ENCODE data around the gene CSRP1.
"Not testable (repeated sequence)": the region's sequence is repeated elsewhere in the genome, so short reads cannot be mapped to it uniquely, and the experiment has no call there.

CSRP1 gene

DNA sequence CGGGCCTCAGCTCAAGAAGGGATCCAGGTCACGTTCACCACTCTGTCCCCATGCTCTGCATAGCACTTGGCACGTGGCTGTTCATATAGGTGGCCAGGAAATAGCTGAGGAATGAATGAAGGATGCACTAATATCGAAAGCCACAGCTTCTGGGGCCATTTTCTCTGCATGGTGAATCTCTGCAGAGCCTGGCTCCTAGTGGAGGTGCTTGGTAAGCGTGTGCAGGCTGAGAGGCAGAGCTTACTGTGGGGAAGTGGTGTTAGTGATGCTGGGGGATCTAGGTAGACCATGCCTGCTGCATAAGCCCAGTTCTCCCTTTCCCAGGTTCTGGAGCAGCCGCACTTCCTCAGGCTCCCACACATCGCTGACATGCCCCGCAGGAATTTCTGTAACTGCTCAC is 8.3 kb downstream of the CSRP1 start:
- TF ChIP-seq, protein P1, sequence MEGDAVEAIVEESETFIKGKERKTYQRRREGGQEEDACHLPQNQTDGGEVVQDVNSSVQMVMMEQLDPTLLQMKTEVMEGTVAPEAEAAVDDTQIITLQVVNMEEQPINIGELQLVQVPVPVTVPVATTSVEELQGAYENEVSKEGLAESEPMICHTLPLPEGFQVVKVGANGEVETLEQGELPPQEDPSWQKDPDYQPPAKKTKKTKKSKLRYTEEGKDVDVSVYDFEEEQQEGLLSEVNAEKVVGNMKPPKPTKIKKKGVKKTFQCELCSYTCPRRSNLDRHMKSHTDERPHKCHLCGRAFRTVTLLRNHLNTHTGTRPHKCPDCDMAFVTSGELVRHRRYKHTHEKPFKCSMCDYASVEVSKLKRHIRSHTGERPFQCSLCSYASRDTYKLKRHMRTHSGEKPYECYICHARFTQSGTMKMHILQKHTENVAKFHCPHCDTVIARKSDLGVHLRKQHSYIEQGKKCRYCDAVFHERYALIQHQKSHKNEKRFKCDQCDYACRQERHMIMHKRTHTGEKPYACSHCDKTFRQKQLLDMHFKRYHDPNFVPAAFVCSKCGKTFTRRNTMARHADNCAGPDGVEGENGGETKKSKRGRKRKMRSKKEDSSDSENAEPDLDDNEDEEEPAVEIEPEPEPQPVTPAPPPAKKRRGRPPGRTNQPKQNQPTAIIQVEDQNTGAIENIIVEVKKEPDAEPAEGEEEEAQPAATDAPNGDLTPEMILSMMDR (IDR thresholded peaks at IDR 0.05; ENCODE audit: low read depth, low read length): no peak
- no peak overlapping the region for H3K4me3 ChIP-seq (ENCODE audit: low read depth, low read length)
- in situ Hi-C loops (cut with HindIII; ENCODE audit: low sequenced_read_pairs): no loop called here
- no peak for DNase-seq (ENCODE audit: low read depth, low spot score)

DNA sequence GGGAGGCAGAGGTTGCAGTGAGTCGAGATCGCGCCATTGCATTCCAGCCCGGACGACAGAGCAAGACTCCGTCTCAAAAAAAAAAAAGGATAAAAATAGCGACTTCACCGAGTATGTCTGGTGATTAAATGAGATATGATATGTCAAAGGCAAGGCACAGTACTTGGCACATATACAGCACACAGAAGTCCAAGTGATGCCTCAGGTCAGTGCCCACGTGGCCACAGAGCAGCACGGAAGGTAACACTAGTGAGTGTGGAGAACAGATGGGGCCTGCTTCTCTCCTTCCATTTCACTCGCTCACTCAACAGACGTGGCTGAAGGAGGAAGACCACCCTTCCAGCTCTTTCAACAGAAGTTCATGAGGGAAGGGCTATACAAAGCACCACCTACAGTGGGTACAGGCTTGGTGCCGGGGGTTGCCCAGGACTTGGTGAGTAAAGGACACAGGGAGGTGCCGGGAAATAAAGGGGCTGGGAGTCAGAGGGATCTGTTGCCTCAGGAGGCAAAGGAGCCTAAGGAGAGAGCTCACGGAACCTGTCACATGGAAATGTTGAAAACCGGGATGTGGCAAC is 8.9 kb downstream of the CSRP1 start:
- H3K4me3 ChIP-seq (ENCODE audit: low read depth, low read length): no peak overlapping the region
- no peak for DNase-seq (ENCODE audit: low read depth, low spot score)
- in situ Hi-C loops (cut with HindIII; ENCODE audit: low sequenced_read_pairs): no loop called here
- TF ChIP-seq, protein P1 (IDR thresholded peaks at IDR 0.05; ENCODE audit: low read depth, low read length): no peak

DNA sequence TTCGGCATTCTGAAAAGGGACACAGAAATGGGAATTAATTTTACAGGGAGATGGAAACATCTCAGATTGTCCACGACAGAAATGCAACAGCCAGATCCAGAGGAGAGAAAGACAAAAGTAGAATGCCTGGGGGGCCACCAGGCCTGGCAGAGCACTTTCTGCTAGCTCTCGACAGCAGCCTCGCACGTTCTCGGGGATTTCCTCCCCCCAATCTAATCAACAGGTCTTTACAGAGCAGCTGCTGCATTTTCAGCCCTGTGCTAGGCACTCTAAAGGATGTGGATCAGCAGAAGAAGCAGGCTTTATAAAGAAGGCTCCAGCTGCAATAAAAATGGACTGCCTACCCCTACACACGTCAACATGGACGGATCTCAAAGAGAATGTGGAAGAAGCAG is 10.6 kb downstream of the CSRP1 start:
- DNase-seq (ENCODE audit: low read depth, low spot score): no peak
- no peak overlapping the region for H3K4me3 ChIP-seq (ENCODE audit: low read depth, low read length)
- in situ Hi-C loops (cut with HindIII; ENCODE audit: low sequenced_read_pairs): no loop called here

DNA sequence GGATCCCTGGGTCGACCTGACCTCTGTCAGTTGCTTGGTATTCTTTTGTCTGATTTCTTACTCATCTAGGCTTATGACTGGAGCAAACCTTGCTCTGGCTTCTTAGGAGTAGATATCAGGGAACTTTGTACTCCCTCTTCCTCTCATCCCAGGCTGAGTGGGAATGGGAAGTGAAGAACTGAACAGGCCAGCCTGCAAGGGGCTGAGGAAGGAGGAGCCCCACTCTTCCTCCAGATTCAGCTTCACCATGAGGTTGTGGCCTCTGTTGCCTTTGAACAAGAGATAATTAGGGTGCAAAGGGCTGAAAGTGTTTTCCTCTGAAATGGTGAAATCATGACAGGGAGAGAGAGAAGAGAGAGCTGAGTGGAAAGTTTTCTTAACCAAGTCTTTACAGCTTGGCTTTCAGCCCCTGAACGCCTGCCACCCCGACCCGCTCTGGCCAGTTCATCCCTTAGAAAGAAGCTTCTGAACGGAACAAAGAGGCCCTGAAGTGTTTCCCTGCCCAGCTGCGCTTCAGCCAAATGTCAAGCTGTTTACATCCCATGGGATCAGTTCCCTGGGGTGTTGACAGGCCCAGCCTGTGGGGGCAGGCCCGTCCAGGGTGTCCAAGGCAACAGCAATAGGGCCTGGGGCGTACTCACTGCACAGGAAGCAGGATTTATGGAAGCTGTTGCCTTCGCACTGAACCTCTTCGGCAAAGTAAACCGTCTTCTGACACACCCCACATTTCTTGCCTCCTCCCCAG is 11.2 kb downstream of the CSRP1 start:
- TF ChIP-seq, protein P1 (IDR thresholded peaks at IDR 0.05; ENCODE audit: low read depth, low read length): no peak
- no peak overlapping the region for H3K4me3 ChIP-seq (ENCODE audit: low read depth, low read length)
- DNase-seq (ENCODE audit: low read depth, low spot score): no peak
- in situ Hi-C loops (cut with HindIII; ENCODE audit: low sequenced_read_pairs): no loop called here

More for the DNA sequence above, 10.6 kb downstream of the CSRP1 start:
- TF ChIP-seq, protein P1 (IDR thresholded peaks at IDR 0.05; ENCODE audit: low read depth, low read length): no peak

DNA sequence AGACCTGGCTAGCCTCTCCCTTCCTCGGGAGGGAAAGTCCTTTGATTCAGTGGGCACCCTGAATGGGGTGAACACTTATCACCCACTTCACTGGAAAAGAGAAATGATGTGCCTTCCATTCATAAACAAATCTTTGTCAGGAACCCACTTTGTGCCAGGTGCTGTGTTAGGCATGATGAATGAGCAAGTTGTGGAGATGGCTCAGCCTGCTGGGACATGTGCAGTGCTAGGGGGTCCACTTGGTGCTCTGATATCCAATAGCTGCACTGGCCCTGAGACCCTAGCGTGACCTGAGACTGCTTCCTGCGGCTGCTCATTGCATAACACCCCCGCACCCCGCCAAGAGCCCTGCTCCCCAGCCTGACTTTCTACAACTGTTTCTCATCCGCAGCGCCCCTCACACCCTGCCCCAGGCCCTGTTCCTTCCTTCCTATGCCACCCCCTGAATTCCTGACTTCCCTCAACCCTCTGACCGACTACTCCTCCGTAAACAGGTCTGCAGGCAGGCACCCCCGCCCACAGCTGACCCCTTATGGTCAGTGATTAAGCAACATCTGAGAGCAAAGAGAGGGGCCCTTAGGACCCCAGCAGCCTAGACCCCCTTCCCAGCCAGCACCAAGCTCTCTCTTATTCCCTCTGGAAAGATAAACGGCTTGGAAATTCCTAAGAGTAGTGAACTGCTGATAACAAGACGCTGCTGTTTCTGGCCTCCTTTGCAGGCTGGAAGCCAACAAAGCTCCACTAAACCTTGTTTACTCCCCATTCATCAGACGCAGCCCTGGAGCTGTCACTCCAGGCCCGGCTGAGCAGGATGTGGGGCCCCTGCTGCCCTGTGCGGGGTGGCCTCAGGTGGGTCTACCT is 12.9 kb downstream of the CSRP1 start:
- H3K4me3 ChIP-seq (ENCODE audit: low read depth, low read length): no peak overlapping the region
- no peak for DNase-seq (ENCODE audit: low read depth, low spot score)
- TF ChIP-seq, protein P1 (IDR thresholded peaks at IDR 0.05; ENCODE audit: low read depth, low read length): no peak
- in situ Hi-C loops (cut with HindIII; ENCODE audit: low sequenced_read_pairs): no loop called here

DNA sequence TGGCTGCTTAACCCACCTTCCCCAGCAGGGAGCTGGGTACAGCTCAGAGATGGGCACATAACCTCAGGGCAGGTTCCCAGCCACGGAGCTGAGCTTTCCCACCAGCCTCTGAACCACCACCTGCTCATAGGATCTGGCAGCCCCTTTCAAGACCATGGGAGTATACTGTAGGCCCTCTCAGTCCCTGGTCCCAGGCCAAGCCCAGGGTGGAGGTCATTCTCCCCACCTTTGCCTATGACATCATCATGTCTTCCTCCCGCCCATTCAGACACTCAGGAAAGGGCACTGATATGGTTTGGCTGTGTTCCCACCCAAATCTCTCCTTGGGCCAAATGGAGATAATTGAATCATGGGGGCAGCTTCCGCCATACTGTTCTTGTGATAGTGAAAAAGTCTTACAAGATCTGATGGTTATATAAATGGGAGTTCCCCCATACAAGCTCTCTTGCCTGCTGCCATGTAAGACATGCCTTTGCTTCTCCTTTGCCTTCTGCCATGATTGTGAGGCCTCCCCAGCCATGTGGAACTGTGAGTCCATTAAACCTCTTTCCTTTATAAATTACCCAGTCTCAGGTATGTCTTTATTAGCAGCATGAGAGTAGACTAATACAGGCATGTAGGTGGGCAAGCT is 13.8 kb downstream of the CSRP1 start:
- H3K4me3 ChIP-seq (ENCODE audit: low read depth, low read length); in situ Hi-C loops (cut with HindIII; ENCODE audit: low sequenced_read_pairs); DNase-seq (ENCODE audit: low read depth, low spot score): not testable (repeated sequence)
